Activated naive CD8-positive, alpha-beta T cell treated with anti-CD3 and anti-CD28 coated beads, Interleukin-2, amount 50 U/mL, for 16 hours (primary cell): ENCODE measurements around the gene TRIM41.
"Not testable (repeated sequence)": the region's sequence is repeated elsewhere in the genome, so short reads cannot be mapped to it uniquely, and the experiment has no call there.

Experiments used
- DNase-seq: peaks from one replicate; pipeline ENCODE4 v3.0.0-alpha.2; 2020; ENCODE audit warnings: low read depth, low spot score

TRIM41 gene

GRCh38 chr5:181210148-181210547, 12.9 kb upstream of the TRIM41 start:
- DNase-seq, result not testable (repeated sequence)

GRCh38 chr5:181210698-181211097, 12.4 kb upstream of the TRIM41 start:
- not testable (repeated sequence) for DNase-seq

GRCh38 chr5:181211208-181211607, 11.9 kb upstream of the TRIM41 start:
- no peak for DNase-seq

GRCh38 chr5:181212080-181212479, 11.0 kb upstream of the TRIM41 start:
- DNase-seq, result no peak

- DNase-seq, result no peak
Measured at GRCh38 chr5:181212934-181213333, 10.1 kb upstream of the TRIM41 start.

GRCh38 chr5:181214249-181214648, 8.8 kb upstream of the TRIM41 start:
- DNase-seq, result not testable (repeated sequence)

- no peak for DNase-seq
Measured at GRCh38 chr5:181215997-181216989, 6.8 kb upstream of the TRIM41 start.

- no peak for DNase-seq
Measured at GRCh38 chr5:181217111-181217802, 5.8 kb upstream of the TRIM41 start.

GRCh38 chr5:181217803-181218062, 5.3 kb upstream of the TRIM41 start:
- no peak for DNase-seq

GRCh38 chr5:181218795-181219124, 4.3 kb upstream of the TRIM41 start:
- DNase-seq, result no peak

GRCh38 chr5:181219262-181220177, 3.6 kb upstream of the TRIM41 start:
- DNase-seq, result no peak

GRCh38 chr5:181220178-181220515, 2.9 kb upstream of the TRIM41 start:
- DNase-seq, result no peak

GRCh38 chr5:181221105-181221791, 1.8 kb upstream of the TRIM41 start:
- DNase-seq, result no peak

GRCh38 chr5:181221792-181222629, 1.1 kb upstream of the TRIM41 start:
- DNase-seq, result peak; percentile 91

- DNase-seq, result no peak
Measured at GRCh38 chr5:181222630-181223057, 437 bp upstream of the TRIM41 start.

GRCh38 chr5:181223729-181224389, 778 bp downstream of the TRIM41 start:
- DNase-seq, result no peak

GRCh38 chr5:181224390-181225229, 1.5 kb downstream of the TRIM41 start:
- DNase-seq, result no peak

- no peak for DNase-seq
Measured at GRCh38 chr5:181229996-181230395, 6.9 kb downstream of the TRIM41 start.

GRCh38 chr5:181230551-181230950, 7.5 kb downstream of the TRIM41 start:
- DNase-seq, result no peak
